Measurements from ENCODE around the gene CD83.

Gene CD83, protein sequence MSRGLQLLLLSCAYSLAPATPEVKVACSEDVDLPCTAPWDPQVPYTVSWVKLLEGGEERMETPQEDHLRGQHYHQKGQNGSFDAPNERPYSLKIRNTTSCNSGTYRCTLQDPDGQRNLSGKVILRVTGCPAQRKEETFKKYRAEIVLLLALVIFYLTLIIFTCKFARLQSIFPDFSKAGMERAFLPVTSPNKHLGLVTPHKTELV

DNA sequence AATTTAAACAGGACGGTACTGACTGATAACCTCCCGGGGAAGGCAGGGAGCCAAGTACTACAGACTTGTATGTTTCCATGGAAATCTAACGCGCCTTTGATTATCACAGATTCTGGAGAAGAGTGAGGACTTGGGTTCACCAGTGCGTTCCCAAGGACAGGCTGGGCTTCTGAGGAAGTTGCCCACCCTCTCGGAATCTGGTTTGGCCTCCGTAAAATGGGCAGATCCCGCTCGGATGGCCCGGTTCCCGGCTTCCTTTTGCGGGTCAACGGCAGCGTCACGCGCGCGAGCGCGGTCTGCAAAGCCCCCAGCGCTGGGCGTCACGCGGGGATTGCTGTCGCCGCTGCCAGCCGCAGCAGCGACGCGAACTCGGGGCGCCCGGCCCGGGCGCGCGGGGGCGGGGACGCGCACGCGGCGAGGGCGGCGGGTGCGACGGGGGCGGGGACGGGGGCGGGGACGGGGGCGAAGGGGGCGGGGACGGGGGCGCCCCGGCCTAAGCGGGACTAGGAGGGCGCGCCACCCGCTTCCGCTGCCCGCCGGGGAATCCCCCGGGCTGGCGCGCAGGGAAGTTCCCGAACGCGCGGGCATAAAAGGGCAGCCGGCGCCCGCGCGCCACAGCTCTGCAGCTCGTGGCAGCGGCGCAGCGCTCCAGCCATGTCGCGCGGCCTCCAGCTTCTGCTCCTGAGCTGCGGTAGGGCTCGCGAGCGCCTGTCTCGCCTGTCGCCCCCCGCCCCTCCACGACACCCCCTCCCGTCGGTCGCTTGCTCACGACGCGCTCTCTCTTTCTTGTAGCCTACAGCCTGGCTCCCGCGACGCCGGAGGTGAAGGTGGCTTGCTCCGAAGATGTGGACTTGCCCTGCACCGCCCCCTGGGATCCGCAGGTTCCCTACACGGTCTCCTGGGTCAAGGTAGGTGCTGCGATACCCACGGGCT is at the start of gene CD83:
Gene CD83, plus strand, starts transcription at position 615 of the 933 bp plus-strand sequence. Its CDS starts 40 bp downstream, at position 655.
- H3K27ac ChIP-seq (ENCODE audit: low read length), result no peak within 1 kb of the TSS
- H3K4me1 ChIP-seq (ENCODE audit: low read length), result no peaks in the 10 kb centered on the region
- no peaks in the 10 kb centered on the region for H3K36me3 ChIP-seq (replicated peaks; ENCODE audit: insufficient read depth, low read length)
- no peaks in the 10 kb centered on the region for H3K9me3 ChIP-seq (replicated peaks; ENCODE audit: insufficient read depth, low read length)
- peak within 1 kb of the TSS; percentile 53; the same call in 1 of the 2 replicates for H2AFZ ChIP-seq (ENCODE audit: low read length)
- H3F3A ChIP-seq (ENCODE audit: insufficient read depth, low read length), result 0 out of 2 replicates have a peak, but pooled peaks cover 10% of the 10 kb centered on the region
- peak within 1 kb of the TSS; percentile 61 for H3K4me3 ChIP-seq (ENCODE audit: low read length)
- H3K9me2 ChIP-seq (replicated peaks; ENCODE audit: insufficient read depth, low read length), result no peaks in the 10 kb centered on the region
- peak within 1 kb of the TSS; percentile 91 for H3K4me2 ChIP-seq (ENCODE audit: low read depth, low read length)
- H3K27me3 ChIP-seq (replicated peaks; ENCODE audit: insufficient read depth, low read length), result peaks cover 81% of the 10 kb centered on the region
- peaks cover 3% of the 10 kb centered on the region; the same call in 1 of the 2 replicates for H4K20me1 ChIP-seq (ENCODE audit: insufficient read depth, low read length)
- DNase-seq, result peak; percentile 69
- no peaks in the 10 kb centered on the region for H3K79me2 ChIP-seq (ENCODE audit: low read length)
- no peak within 1 kb of the TSS for H3K9ac ChIP-seq (ENCODE audit: low read length)
- TF ChIP-seq, protein P1, sequence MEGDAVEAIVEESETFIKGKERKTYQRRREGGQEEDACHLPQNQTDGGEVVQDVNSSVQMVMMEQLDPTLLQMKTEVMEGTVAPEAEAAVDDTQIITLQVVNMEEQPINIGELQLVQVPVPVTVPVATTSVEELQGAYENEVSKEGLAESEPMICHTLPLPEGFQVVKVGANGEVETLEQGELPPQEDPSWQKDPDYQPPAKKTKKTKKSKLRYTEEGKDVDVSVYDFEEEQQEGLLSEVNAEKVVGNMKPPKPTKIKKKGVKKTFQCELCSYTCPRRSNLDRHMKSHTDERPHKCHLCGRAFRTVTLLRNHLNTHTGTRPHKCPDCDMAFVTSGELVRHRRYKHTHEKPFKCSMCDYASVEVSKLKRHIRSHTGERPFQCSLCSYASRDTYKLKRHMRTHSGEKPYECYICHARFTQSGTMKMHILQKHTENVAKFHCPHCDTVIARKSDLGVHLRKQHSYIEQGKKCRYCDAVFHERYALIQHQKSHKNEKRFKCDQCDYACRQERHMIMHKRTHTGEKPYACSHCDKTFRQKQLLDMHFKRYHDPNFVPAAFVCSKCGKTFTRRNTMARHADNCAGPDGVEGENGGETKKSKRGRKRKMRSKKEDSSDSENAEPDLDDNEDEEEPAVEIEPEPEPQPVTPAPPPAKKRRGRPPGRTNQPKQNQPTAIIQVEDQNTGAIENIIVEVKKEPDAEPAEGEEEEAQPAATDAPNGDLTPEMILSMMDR (IDR thresholded peaks at IDR 0.05; ENCODE audit: low read length), result no peak
- TF ChIP-seq EZH2phosphoT487 (IDR thresholded peaks at IDR 0.05; ENCODE audit: low read length), result no peak

DNA sequence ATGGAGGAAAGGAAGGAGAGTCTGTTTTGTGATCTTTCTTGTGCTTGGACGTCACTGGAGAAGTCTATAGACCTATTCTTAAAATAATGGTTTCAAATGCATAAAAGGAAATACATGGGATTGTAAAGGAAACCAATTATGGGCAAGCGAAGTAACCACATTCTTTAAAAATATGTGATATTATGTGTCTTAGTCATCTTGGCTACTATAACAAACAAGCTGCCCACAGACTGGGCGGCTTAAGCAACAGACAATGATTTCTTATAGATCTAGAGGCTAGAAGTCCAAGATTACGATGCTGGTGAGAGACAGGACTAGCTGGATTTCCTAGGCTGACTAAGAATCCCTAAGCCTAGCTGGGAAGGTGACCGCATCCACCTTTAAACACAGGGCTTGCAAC is 49.4 kb upstream of the CD83 start:
- Histone ChIP-seq H3K9me2 (replicated peaks; ENCODE audit: insufficient read depth, low read length) (no peaks in the 10 kb centered on the region), H3K4me2 (ENCODE audit: low read depth, low read length) (no peak overlapping the region)

DNA sequence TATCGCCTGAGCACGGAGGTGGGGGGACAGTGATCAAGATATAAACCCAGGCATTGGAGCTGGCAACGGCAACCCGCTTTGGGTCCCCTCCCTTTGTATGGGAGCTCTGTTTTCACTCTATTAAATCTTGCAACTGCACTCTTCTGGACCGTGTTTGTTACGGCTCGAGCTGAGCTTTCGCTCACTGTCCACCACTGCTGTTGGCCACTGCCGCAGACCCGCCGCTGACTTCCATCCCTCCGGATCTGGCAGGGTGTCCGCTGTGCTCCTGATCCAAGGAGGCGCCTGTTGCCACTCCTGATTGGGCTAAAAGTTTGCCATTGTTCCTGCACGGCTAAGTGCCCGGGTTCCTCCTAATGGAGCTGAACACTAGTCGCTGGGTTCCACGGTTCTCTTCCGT is 48.9 kb upstream of the CD83 start:
- H3K9ac ChIP-seq (ENCODE audit: low read length), result no peak overlapping the region
- H3K4me3 ChIP-seq (ENCODE audit: low read length), result no peak overlapping the region
- H3K9me2 ChIP-seq (replicated peaks; ENCODE audit: insufficient read depth, low read length), result no peaks in the 10 kb centered on the region
- H3K4me2 ChIP-seq (ENCODE audit: low read depth, low read length), result no peak overlapping the region
- H4K20me1 ChIP-seq (ENCODE audit: insufficient read depth, low read length), result no peaks in the 10 kb centered on the region
- H3F3A ChIP-seq (ENCODE audit: insufficient read depth, low read length), result no peaks in the 10 kb centered on the region
- no peaks in the 10 kb centered on the region for H3K27me3 ChIP-seq (replicated peaks; ENCODE audit: insufficient read depth, low read length)
- H3K4me1 ChIP-seq (ENCODE audit: low read length), result no peaks in the 10 kb centered on the region
- no peak overlapping the region for H2AFZ ChIP-seq (ENCODE audit: low read length)
- no peak overlapping the region for H3K27ac ChIP-seq (ENCODE audit: low read length)
- DNase-seq, result no peak
- no peaks in the 10 kb centered on the region for H3K9me3 ChIP-seq (replicated peaks; ENCODE audit: insufficient read depth, low read length)
- no peaks in the 10 kb centered on the region for H3K36me3 ChIP-seq (replicated peaks; ENCODE audit: insufficient read depth, low read length)
- H3K79me2 ChIP-seq (ENCODE audit: low read length), result no peaks in the 10 kb centered on the region
- TF ChIP-seq EZH2 (optimal IDR thresholded peaks at IDR 0.05; ENCODE audit: low read depth, low read length) (no peak), EZH2phosphoT487 (IDR thresholded peaks at IDR 0.05; ENCODE audit: low read length) (no peak)
- TF ChIP-seq, protein P1 (IDR thresholded peaks at IDR 0.05; ENCODE audit: low read length), result no peak

More for the DNA sequence above, 49.4 kb upstream of the CD83 start:
- no peak overlapping the region for H2AFZ ChIP-seq (ENCODE audit: low read length)
- H3K9me3 ChIP-seq (replicated peaks; ENCODE audit: insufficient read depth, low read length), result no peaks in the 10 kb centered on the region
- no peaks in the 10 kb centered on the region for H3F3A ChIP-seq (ENCODE audit: insufficient read depth, low read length)
- no peak for DNase-seq
- H3K27ac ChIP-seq (ENCODE audit: low read length), result no peak overlapping the region
- no peak overlapping the region for H3K4me3 ChIP-seq (ENCODE audit: low read length)
- H3K79me2 ChIP-seq (ENCODE audit: low read length), result no peaks in the 10 kb centered on the region
- H3K4me1 ChIP-seq (ENCODE audit: low read length), result no peaks in the 10 kb centered on the region
- TF ChIP-seq EZH2phosphoT487 (IDR thresholded peaks at IDR 0.05; ENCODE audit: low read length) (no peak), EZH2 (optimal IDR thresholded peaks at IDR 0.05; ENCODE audit: low read depth, low read length) (no peak)
- TF ChIP-seq, protein P1 (IDR thresholded peaks at IDR 0.05; ENCODE audit: low read length), result no peak
- no peaks in the 10 kb centered on the region for H4K20me1 ChIP-seq (ENCODE audit: insufficient read depth, low read length)
- no peaks in the 10 kb centered on the region for H3K27me3 ChIP-seq (replicated peaks; ENCODE audit: insufficient read depth, low read length)
- H3K9ac ChIP-seq (ENCODE audit: low read length), result no peak overlapping the region
- H3K36me3 ChIP-seq (replicated peaks; ENCODE audit: insufficient read depth, low read length), result no peaks in the 10 kb centered on the region

Measured in MM.1S (cell line).